ENCODE data around the gene BAIAP2L1.

GRCh38 chr7:98241674-98242241, 159.1 kb downstream of the BAIAP2L1 start:
- TF ChIP-seq GATA2 (IDR thresholded peaks at IDR 0.05; ENCODE audit: low read depth, low read length) (no peak), GATA3 (IDR thresholded peaks at IDR 0.05; ENCODE audit: low read depth, low read length) (no peak)
